ENCODE measurements around the gene MPLKIP.
"Not testable (repeated sequence)": the region's sequence is repeated elsewhere in the genome, so short reads cannot be mapped to it uniquely, and the experiment has no call there.

The MPLKIP gene

DNA sequence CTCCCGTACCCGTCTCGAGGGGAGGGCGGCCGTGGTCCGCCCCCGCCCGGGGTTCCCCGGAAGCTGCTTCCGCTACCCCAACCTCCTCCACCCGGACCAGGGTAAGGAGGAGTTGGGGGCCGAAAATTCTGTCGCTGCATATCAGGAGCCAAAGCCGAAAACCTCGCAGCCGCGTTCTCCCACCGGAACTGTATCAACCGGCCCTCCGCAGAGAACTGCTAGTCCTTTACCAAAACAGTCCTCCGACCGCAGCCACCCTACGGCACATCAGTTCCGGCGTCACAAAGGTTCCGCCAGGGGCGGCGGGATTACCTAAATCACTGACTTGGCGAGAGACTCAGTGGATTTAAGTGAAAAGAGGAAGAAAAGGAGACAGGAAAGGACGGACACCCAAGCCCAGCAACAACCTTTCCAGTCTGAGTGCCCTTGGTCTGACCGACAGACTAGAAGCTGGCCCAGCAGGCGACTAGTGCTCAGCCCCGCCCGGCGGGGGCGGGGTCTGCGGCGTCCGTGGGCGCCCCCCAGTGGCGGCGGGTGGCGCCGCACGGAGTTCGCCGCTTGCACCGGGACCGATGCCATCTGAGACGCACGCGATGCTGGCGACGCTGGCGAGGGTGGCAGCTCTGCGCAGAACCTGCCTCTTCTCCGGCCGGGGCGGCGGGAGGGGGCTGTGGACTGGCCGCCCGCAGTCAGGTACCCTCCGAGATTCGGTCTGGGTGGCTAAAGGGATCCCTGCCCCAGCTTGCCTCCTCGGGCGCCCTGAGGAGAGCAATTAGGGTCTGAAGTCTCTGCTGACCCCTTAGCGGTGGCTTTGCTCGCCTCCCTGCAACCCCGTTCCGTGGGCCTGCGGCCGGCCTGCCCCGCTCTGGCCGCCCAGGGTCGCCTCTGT, at the start of gene MPLKIP, which contains the start of gene SUGCT:
Gene MPLKIP, minus strand, starts transcription at position 195 of the 889 bp plus-strand sequence. Its CDS starts 55 bp downstream, at position 140.
Gene SUGCT, plus strand, starts transcription at position 578 of the 889 bp plus-strand sequence.
- DNase-seq: peak; percentile 86

DNA sequence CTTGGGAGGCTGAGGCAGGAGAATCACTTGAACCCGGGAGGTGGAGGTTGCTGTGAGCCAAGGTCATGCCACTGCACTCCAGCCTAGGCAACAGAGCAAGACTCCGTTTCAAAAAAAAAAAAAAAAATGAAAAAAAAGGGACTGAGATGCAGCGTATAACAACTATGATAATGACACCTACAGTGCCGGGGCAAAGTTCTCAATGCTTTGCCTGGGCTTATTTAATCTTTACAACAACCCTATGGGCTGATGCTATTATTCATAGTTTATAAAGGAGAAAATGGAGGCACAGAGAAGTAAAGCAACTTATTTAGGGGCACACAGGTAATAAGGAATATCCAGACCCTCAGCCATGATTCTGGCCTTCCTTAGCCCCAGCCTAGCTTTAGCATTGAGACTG, 48.0 kb upstream of the MPLKIP start:
- no peak for DNase-seq

DNA sequence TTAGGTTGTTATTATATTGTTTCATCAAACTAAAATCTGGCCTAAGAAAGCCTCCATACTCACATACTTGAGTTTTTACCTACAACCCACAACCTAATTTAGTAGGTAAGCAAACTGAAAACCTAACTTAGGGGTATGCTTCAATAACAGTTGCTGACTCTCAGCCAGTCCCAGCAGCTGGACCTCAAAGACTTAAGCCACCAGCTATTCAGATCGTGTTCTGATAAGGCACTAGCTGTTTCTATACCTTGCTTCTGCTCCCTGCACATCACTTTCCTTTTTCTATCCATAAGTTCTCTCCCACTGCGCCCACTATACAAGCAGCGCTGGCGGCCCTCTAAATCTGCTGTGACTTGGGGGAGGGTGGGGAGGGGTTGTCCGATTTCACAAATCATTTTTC, 42.6 kb upstream of the MPLKIP start:
- no peak for DNase-seq

DNA sequence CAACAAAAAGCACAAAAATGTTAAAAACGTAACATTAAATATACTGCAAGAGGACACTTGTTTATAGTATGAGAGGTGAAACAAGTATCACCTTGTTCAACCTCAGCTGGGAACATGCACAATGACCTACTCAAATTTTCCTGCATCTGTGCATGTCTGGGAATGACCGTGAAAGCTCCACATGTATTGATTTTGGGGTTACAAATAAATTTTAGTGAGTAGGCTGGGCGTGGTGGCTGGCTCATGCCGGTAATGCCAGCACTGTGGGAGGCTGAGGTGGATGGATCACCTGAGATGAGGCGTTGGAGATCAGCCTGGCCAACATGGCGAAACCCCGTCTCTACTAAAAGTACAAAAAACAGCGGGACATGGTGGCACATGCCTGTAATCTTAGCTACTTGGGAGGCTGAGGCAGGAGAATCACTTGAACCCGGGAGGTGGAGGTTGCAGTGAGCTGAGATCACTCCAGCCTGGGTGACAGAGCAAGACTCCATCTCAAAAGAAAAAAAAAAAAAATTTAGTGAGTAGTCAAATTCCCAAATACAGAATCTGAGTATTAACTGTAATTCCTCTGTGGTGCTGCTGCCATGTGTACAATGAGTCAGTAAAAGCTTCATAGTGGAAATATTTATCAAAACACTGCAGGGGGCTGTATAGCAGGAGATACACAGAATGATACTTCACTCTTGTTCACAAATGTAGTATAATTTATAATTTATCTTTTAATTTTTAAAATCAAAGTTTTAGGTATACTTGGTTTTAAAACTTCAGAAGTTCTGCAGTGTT, 41.5 kb upstream of the MPLKIP start:
- DNase-seq: no peak

DNA sequence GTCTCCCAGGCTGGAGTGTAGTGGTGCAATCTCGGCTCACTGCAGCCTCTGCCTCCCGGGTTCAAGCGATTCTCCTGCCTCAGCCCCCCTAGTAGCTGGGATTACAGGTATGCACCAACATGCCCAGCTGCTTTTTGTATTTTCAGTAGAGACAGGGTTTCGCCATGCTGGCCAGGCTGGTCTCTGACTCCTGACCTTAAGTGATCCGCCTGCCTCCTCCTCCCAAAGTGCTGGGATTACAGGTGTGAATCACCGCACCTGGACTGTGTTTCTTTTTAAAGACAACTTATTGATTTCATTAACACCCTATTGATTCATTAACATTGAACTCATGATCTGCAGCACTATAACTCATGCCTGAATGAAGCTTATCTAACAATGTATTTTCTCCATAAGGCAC, 40.8 kb upstream of the MPLKIP start:
- DNase-seq: not testable (repeated sequence)

DNA sequence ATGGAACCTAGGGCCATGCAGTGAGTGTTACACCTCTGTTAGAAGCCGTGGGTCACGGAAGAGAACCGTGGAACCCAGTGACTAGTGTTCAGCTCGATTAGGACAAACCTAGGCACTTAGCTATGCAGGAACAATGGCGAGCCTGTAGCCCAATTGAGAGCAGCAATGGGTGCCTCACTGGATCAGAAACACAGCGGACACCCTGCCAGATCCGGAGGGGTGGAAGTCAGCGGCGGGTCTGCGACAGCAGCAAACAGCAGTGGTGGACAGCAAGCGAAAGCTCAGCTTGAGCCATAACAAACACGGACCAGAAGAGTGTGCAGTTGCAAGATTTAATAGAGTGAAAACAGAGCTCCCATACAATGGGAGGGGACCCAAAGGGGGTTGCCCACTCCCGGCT, 38.7 kb upstream of the MPLKIP start:
- not testable (repeated sequence) for DNase-seq

DNA sequence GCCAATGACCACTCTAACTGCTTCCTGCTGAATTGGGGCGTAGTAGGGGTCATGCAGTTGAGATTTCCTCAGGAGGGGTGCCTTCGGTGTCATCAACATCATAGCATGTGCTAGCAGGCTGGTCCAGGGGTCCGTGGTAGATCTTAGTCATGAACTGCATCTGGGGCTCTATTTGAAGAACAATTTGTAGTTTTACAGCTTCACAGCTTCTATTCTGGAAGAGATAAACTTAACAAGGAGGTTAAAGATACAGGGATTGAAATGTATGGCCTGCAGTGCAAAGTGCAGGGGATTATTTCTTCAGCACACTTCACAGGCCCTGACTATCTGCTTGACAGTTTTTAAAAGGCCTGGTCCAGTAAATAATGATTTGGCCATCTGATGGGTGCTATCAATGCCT, 33.8 kb upstream of the MPLKIP start:
- DNase-seq: not testable (repeated sequence)

DNA sequence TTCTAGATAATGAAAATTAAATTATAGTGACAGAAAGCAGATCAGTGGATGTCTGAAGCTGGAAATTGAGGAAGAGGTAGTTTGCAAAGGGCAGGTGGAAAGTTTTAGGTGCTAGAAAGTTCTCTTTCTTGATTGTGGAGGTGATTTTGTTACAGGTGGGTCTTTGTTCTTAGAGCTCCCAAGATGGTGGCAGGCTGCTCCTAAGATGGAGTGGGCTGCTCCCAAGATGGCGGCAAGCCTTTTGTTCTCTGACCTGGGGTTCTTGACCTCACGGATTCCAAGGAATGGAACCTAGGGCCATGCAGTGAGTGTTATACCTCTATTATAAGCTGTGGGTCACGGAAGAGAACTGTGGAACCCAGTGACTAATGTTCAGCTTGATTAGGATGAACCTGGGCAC, 32.9 kb upstream of the MPLKIP start:
- DNase-seq: no peak

DNA sequence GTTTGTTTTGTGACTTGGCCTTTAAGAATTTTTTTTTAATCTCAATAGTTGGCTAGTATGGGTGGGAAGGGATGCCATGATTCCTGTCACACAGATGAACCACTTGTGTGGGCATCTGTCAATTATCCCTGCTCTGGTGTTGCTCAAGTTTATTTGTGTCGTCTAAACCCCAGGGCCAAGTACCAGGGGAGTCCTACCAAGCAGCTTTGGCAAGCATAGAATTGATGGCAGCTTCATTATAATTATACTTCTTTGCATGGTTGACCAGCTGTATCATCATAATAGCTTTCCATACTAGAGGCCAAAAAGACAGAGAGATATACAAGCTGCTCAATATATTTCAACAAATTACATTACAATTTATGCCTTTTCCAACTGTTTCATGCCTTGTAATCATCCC, 30.8 kb upstream of the MPLKIP start:
- no peak for DNase-seq

DNA sequence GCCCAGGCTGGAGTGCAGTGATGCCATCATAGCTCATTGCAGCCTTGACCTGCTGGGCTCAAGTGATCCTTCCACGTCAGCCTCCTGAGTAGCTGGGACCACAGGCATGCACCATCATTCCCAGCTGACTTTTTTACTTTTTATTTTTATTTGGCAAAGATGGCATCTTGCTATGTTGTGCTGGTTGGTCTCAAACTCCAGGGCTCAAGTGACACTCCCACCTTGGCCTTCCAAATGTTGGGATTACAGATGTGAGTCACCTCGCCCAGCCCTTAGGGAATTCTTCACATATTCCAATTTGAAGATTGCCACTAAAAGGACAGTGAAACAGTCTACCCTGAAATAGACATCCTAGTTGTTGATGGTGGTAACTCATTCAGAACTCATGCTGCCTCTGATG, 28.1 kb upstream of the MPLKIP start:
- DNase-seq: no peak

DNA sequence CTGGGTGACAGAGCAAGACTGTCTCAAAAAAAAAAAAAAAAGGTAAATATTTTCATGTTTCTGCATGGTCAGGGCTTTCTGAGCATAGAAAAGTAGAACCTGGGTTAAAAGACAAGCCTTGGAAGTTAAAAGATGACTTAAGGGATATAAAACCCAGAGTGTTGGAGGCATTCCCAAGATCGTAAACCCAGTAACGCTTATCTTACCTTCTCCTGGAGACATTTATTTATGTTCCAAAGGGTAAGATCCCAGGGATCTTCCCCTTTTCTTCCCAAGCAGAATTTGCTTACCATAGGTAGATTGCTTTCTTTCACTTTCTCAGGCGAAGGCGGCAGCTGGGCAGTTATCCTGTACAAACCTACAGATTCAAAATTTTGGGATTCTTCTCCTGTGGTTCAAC, 22.6 kb upstream of the MPLKIP start:
- DNase-seq: no peak

DNA sequence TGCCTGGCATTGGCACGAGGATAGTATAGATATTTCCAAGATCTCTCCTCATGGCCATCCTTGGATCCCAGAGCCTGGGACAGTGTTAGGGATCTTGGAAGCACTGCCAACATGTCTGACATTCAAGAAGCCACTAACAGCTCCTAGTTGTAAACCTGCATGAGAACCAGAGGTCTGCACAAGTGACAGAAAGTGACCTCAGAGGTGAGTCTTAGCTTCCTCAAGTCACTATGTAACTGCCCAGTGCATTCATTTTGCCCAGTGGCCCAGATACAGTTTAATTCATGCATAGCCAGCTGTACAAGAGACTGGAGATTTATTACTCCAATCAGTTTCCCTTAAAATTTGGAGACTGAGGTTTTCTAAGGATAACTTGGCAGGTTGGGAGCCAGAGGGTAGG, 17.1 kb upstream of the MPLKIP start:
- DNase-seq: no peak

DNA sequence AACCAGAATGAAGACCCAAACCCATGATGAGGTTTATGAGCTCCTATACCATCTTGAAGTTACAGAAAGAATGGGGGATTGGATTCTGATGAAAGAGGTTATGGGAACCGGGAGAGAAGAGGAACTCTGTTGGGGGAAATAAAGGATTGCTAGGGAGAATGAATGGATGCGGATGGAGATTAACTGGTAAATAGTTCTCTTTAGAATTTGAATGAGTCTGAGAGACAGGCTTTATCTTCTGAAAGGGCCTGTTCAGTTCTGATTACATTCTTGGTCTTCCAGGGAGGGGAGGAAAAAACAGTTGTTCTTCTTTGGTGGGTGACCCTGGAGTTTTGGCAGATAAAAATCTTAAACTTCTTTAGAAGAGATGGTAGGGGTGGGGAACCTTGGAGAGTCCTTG, 14.2 kb upstream of the MPLKIP start:
- no peak for DNase-seq

DNA sequence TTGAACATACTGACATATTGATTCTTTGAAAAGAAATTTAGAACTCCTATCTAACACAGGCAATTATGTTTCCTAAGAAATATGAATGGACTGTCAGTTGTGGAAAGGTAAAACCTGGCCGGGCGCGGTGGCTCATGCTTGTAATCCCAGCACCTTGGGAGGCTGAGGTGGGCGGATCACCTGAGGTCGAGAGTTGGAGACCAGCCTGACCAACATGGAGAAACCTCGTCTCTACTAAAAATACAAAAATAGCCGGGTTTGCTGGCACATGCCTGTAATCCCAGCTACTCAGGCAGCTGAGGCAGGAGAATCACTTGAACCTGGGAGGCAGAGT, 13.8 kb upstream of the MPLKIP start:
- not testable (repeated sequence) for DNase-seq

DNA sequence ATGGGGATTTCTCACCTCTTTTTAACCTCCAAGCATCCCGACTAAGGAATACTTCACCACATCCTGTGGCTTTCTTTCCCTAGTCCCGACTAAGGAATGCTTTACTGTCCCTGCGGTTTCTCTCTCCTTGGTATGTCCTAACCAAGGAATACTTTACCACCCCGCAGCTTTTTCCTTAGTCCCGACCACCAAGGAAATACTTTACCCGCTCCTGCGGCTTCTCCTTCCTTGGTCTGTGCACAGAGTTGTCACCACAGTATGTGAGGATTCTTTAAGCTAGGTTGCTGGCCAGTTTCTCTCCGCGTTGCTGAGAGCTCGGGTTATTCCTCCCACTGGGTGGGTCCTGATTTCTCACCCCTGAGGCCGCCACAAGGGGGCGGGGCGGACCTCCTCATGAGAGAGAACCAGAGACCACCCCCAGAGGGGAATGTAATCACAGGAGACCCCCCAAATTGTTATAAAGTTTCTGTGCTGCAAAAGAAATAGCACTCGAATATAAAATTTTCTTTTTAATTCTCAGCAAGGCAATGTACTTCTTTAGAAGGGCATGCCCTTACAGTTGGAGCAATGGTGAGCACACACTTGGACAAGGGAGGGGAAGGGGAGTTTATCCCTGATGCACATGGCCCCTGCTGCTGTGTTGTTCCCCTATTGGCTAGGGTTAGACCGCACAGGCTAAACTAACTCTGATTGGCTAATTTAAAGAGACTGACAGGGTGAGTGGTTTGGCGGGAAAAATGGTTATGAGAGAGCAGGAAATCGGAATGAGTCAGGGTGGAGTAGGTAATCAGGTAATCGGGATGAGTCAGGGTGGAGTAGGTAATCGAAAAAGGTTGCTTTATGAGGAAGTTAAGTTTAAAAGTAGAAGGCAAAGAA, 13.2 kb upstream of the MPLKIP start:
- DNase-seq: no peak

DNA sequence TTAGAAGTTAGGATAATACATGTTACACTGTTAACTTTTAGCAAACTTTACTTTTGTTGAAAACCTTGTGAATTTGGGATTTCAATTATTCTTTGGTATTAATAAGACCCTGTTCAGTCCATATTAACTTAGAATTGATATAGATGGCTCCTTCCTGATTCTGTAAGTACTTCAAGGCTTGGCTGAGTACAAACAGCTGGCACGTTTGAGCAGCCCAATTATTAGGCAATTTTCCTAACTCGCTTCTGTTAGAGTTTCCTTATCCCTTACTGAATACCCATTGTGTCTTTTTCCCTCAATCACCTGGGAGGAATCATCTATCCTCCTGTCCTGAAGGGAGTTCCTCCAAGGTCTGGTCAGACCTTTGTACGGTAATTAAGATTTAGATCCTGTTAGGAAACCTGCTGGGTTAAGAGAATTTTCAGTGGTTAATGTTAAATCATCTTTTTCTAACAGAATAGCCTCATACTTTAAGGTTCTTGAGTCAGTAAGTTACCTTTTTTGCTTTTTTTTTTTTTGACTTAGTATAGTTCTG, 11.2 kb upstream of the MPLKIP start:
- not testable (repeated sequence) for DNase-seq

DNA sequence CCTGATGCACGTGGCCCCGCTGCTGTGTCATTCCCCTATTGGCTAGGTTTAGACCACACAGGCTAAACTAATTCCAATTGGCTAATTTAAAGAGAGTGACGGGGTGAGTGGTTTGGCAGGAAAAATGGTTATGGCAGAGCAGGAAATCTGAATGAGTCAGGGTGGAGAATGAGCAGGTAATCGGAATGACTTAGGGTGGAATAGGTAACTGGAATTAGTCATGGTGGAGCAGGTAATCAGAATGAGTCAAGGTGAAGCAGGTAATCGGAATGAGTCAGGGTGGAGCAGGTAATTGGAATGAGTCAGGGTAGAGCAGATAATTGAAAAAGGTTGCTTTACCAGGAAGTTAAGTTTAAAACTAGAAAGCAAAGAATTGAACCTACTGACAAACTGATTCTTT, 7.5 kb upstream of the MPLKIP start:
- not testable (repeated sequence) for DNase-seq

DNA sequence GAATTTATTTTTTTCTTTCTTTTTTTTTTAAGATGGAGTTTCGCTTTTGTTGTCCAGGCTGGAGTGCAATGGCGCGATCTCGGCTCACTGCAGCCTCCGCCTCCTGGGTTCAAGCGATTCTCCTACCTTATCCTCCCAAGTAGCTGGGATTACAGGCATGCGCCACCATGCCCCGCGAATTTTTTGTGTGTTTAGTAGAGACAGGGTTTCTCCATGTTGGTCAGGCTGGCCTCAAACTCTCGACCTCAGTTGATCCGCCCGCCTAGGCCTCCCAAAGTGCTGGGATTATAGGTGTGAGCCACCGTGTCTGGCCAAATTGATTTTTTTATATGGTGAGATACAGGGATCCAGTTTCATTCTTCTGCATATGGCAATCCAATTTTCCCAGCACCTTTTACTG, 5.5 kb upstream of the MPLKIP start:
- not testable (repeated sequence) for DNase-seq

DNA sequence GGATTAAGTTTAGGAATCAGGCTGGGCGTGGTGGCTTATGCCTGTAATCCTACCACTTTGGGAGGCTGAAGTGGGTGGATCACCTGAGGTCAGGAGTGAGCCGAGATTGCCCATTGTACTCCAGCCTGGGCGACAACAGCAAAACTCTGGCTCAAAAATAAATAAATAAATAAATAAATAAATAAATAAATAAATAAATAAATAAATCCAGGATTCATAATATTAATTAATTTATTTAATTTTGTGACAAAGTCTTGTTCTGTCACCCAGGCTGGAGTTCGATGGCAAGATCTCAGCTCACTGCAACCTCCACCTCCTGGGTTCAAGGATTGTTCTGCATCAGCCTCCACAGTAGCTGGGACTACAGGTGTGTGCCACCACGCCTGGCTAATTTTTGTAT, 4.6 kb upstream of the MPLKIP start:
- DNase-seq: no peak

DNA sequence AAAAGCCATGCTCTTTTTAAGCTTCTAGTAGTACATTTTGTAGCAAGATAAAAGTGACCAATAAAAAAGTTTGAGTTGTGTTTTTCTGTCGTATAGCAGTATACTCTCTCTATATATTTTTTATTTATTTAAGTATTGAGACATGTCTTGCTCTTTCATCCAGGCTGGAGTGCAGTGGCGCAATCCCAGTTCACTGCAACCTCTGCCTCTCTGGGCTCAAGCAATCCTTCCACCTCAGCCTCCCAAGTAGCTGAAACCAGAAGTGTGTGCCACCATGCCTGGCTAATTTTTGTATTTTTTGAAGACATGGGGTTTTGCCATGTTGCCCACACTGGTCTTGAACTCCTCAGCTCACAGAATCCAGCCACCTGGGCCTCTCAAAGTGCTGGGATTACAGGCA, 3.1 kb upstream of the MPLKIP start:
- no peak for DNase-seq

DNA sequence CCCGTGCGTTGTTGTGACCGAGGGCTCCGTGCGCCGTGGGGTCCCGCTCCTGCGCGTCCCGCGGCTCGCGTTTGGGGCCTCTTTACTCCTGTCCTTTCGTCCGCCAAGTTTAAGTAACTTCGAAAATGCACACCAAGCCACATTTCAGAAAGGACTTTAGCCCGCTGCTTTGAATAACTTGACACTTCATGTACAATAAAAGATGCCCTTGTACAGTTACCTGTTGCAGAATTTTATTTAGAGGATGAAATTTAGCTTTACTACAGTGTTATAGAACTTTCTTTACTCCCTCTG, 842 bp upstream of the MPLKIP start:
- DNase-seq: no peak

DNA sequence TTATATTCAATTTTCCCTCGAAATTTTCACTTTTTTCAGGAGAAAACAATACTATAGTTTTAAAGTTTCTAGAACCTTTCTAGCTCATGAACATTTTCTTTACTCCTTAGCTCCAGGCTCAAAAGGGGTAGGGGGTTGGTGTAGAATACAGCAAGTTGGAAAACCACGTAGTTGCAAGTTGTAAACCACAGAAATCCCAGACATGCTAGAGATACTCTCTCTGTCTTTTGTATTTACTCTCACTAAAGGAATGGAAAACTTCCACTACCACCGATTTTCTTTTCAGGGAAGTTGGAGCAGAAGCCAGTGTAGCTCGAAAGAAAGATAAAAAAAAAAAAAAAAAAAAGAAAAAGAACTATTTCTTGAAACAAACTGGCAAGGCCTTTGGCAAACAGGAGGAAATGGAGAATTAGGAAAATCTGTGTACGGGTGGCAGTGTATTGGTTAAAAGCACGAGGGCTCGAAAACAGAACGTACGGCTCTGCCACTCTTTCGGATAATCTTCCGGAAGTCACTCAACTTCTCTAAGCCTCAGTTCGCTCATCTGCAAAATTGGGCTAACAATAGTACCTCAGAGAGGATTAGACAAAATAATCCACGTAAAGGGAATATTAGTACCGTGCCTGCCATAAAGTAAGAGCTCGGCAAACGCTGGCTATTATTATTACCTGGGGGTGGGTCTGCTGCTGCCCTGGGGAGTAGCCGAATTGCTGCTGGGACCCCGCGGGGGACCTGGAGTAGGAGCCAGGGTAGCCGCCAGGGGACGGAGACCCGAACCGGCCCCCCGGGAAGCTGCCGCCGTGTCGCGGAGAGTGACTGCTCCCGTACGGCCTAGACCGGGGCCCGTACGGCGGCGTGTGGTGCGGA, 628 bp downstream of the MPLKIP start:
- peak; percentile 24 for DNase-seq

Measured in CD4-positive, alpha-beta T cell treated with Interleukin-4 for 4 hours (primary cell).